K562 (cell line): ENCODE data around the gene HYOU1. TPM values are rescaled to one million over a fixed set of nuclear protein-coding genes. Genes with fewer than 3 reads are reported as not detected.

Experiments used
- ATAC-seq: fragments of 200-7000 bp; cut with Tn5 transposase; 3 replicates; pipeline ENCODE4 v1.9.1; 2020; ENCODE audit warnings: moderate library complexity
- BruUV-seq: library from RNA; stranded (reverse); fragments of 400-500 nt; replicated peaks from 2 replicates; lab custom pipeline; 2021; lab: Mats Ljungman, UMichigan
- CTCF ChIA-PET: fragments of 300-600 bp; formaldehyde crosslinking; extraction: SDS; loops from one replicate; lab custom pipeline; 2021; ENCODE audit warnings: low intra/inter-chr PET ratio; lab: Yijun Ruan, JAX
- POLR2A ChIA-PET: fragments of 300-600, 350-650 bp; sonication (Branson Sonifier 250); formaldehyde crosslinking; extraction: SDS; loops from one replicate; lab custom pipeline; 2021; ENCODE audit warnings: antibody characterized with exemption, inconsistent platforms; lab: Yijun Ruan, JAX
- DNase-seq, 4 experiments: peaks; one replicate each; pipeline versions ENCODE4 v3.0.0 to v3.0.0-alpha.2; 2011 to 2018; ENCODE audit warnings: low spot score in 3 of 4, mixed read lengths in 3 of 4; ENCODE audit errors: extremely low read depth in 1 of 4
- FAIRE-seq: peaks from 2 replicates; lab custom pipeline; 2011; peaks lifted over from hg19 to GRCh38; lab: Jason Lieb, UNC
- H2AFZ ChIP-seq: 2 replicates; pipeline ENCODE4 v1.6.0; 2011; ENCODE audit warnings: low read depth, low read length, control low read depth, inconsistent platforms
- H3K27ac ChIP-seq: fragments of 200-600 bp; 3 replicates; pipeline ENCODE4 v1.8.0; 2011; ENCODE audit warnings: low read depth, mild to moderate bottlenecking, control low read depth, inconsistent platforms, low read length, moderate library complexity, mixed read lengths; ENCODE audit errors: extremely low read depth
- H3K27me3 ChIP-seq, 2 experiments: fragments of 300-600 bp in 1 of 2; 2 replicates in 1 of 2; 3 replicates in 1 of 2; pipeline versions ENCODE4 v1.6.0 to v1.8.0; 2011; ENCODE audit warnings: inconsistent platforms in 2 of 2, low read length in 2 of 2, mild to moderate bottlenecking in 1 of 2, mixed read lengths in 1 of 2, moderate library complexity in 1 of 2; ENCODE audit not compliant: control insufficient read depth in 2 of 2, insufficient read depth in 2 of 2
- H3K36me3 ChIP-seq: fragments of 300-600 bp; 3 replicates; pipeline ENCODE4 v1.8.0; 2011; ENCODE audit warnings: mild to moderate bottlenecking, low read length, inconsistent platforms; ENCODE audit not compliant: control insufficient read depth, insufficient read depth
- H3K4me1 ChIP-seq, 2 experiments: fragments of 200-600 bp in 1 of 2; replicated peaks in 1 of 2; 2 replicates in 1 of 2; 3 replicates in 1 of 2; pipeline versions ENCODE4 v1.5.1 to v1.8.0; 2011; ENCODE audit warnings: inconsistent platforms in 2 of 2, low read length in 2 of 2, mild to moderate bottlenecking in 1 of 2, mixed read lengths in 1 of 2, moderate library complexity in 1 of 2; ENCODE audit not compliant: control insufficient read depth in 2 of 2, insufficient read depth in 2 of 2
- H3K4me2 ChIP-seq: 2 replicates; pipeline ENCODE4 v1.6.1; 2011; ENCODE audit warnings: low read length, control low read depth, inconsistent platforms, mixed read lengths; ENCODE audit not compliant: insufficient read depth
- H3K4me3 ChIP-seq: fragments of 200-600 bp; sonication (generic), shearing (Covaris generic); 2 replicates; pipeline ENCODE4 v1.5.1; 2016; ENCODE audit warnings: control low read depth, inconsistent platforms
- H3K79me2 ChIP-seq: fragments of 200-600 bp; 3 replicates; pipeline ENCODE4 v1.8.0; 2011; ENCODE audit warnings: low read length, inconsistent platforms; ENCODE audit not compliant: control insufficient read depth, insufficient read depth
- H3K9ac ChIP-seq, 2 experiments: 2 replicates each; pipeline versions ENCODE4 v1.6.0 to v1.6.1; 2011; ENCODE audit warnings: low read depth in 2 of 2, low read length in 2 of 2, control low read depth in 1 of 2, inconsistent platforms in 1 of 2, mild to moderate bottlenecking in 1 of 2, mixed read lengths in 1 of 2; ENCODE audit not compliant: insufficient read depth in 1 of 2
- H3K9me1 ChIP-seq: one replicate; pipeline ENCODE4 v1.6.0; 2011; ENCODE audit warnings: inconsistent platforms, mild to moderate bottlenecking, low read length, moderate library complexity; ENCODE audit not compliant: control insufficient read depth, insufficient read depth
- H3K9me3 ChIP-seq: replicated peaks from 2 replicates; pipeline ENCODE4 v1.5.1; 2011; ENCODE audit warnings: low read depth, low read length, inconsistent platforms; ENCODE audit not compliant: control insufficient read depth, insufficient read depth
- H4K20me1 ChIP-seq: replicated peaks from 2 replicates; pipeline ENCODE4 v1.6.1; 2011; ENCODE audit warnings: low read length, inconsistent platforms, mixed read lengths; ENCODE audit not compliant: control insufficient read depth, insufficient read depth
- ATF4 ChIP-seq: fragments of 450-650 bp; formaldehyde crosslinking; IDR thresholded peaks from 2 replicates; pipeline ENCODE4 v1.4.0; 2022; ENCODE audit warnings: mild to moderate bottlenecking, moderate library complexity
- ESRRA ChIP-seq: fragments of 450-650 bp; IDR thresholded peaks from 2 replicates; pipeline ENCODE4 v1.6.1; 2014; ENCODE audit warnings: low read depth, mild to moderate bottlenecking, moderate library complexity, borderline replicate concordance
- HDAC3 ChIP-seq: fragments of 450-650 bp; IDR thresholded peaks from 2 replicates; pipeline ENCODE4 v1.6.1; 2018; ENCODE audit warnings: borderline replicate concordance, mild to moderate bottlenecking, moderate library complexity; ENCODE audit not compliant: partially characterized antibody
- HDAC6 ChIP-seq: IDR thresholded peaks from 2 replicates; pipeline ENCODE4 v1.6.1; 2012; ENCODE audit warnings: low read depth, mild to moderate bottlenecking, control low read depth, inconsistent platforms, low read length, moderate library complexity
- KLF10 ChIP-seq: fragments of 250-450 bp; sonication (Bioruptor Pico); IDR thresholded peaks from 2 replicates; pipeline ENCODE4 v1.6.1; 2021; ENCODE audit warnings: matching md5 sums
- MTA2 ChIP-seq: fragments of 450-650 bp; IDR thresholded peaks from 2 replicates; pipeline ENCODE4 v1.6.1; 2016; ENCODE audit warnings: low read depth
- MXI1 ChIP-seq: IDR thresholded peaks from 2 replicates; pipeline ENCODE4 v1.6.1; 2011; ENCODE audit warnings: low read depth, mild to moderate bottlenecking, improper control_type of control experiment, low read length
- RAD51 ChIP-seq: fragments of 450-650 bp; IDR thresholded peaks from 2 replicates; pipeline ENCODE4 v1.7.1; 2016; ENCODE audit warnings: low read depth, mild to moderate bottlenecking, borderline replicate concordance
- RBFOX2 ChIP-seq: fragments of 200-400 bp; formaldehyde crosslinking; IDR thresholded peaks from 2 replicates; pipeline ENCODE4 v1.6.1; 2017; ENCODE audit warnings: low read depth, mild to moderate bottlenecking, low read length, moderate library complexity
- RBM14 ChIP-seq: fragments of 200-400 bp; formaldehyde crosslinking; IDR thresholded peaks from 2 replicates; pipeline ENCODE4 v1.6.1; 2018; ENCODE audit warnings: low read depth, mild to moderate bottlenecking, low read length, moderate library complexity, borderline replicate concordance; ENCODE audit not compliant: insufficient read depth
- RBM34 ChIP-seq: fragments of 200-400 bp; formaldehyde crosslinking; IDR thresholded peaks from 2 replicates; pipeline ENCODE4 v1.6.1; 2018; ENCODE audit warnings: low read length, borderline replicate concordance; ENCODE audit not compliant: insufficient read depth
- SNRNP70 ChIP-seq: fragments of 200-400 bp; formaldehyde crosslinking; optimal IDR thresholded peaks from 2 replicates; pipeline ENCODE3; 2017; ENCODE audit warnings: low read depth, low read length
- SP1 ChIP-seq: sonication (generic); formaldehyde crosslinking; IDR thresholded peaks from 2 replicates; pipeline ENCODE4 v1.8.1; 2022; ENCODE audit warnings: mild to moderate bottlenecking, missing genetic modification reagents
- TAF15 ChIP-seq: fragments of 200-400 bp; formaldehyde crosslinking; IDR thresholded peaks from 2 replicates; pipeline ENCODE4 v1.6.1; 2017; ENCODE audit warnings: mild to moderate bottlenecking, low read depth, low read length, moderate library complexity
- THRAP3 ChIP-seq: fragments of 450-650 bp; IDR thresholded peaks from 2 replicates; pipeline ENCODE4 v1.6.1; 2016; ENCODE audit warnings: mild to moderate bottlenecking, inconsistent platforms, borderline replicate concordance
- WGBS: fragments of 100-300 bp; shearing (Covaris generic); methylation state at CpG from one replicate; pipeline ENCODE4 v1.1.6; 2016; ENCODE audit warnings: low coverage, mixed read lengths; ENCODE audit not compliant: insufficient coverage; ENCODE audit errors: missing lambda C conversion rate; 5-methylcytosine and 5-hydroxymethylcytosine counted together
- in situ Hi-C: fragments of 300-500 bp; cut with MboI; formaldehyde crosslinking; loops from 4 replicates; pipeline ENCODE4 v1.15.0; 2018; ENCODE audit warnings: inconsistent platforms, mixed read lengths
- intact Hi-C: fragments of 100-400 bp; cut with micrococcal nuclease; formaldehyde crosslinking; loops from 2 replicates; pipeline ENCODE4 v1.14.2; 2022
- polyA plus RNA-seq, 8 experiments: library from polyadenylated mRNA; depleted of rRNA in 4 of 8; stranded (reverse) in 5 of 8; unstranded in 3 of 8; fragments of >200 nt; fragmentation: Nextera tagmentation in 2 of 8; fragmentation: Illumina TruSeq in 1 of 8; extraction: Ambion mirVana in 2 of 8; extraction: Trizol in 1 of 8; gene quantifications; 2 replicates each; pipeline versions ENCODE4 v1.2.1 to v1.2.3, GENCODE V29; 2011 to 2014; ENCODE audit warnings: inconsistent platforms in 1 of 8, missing spikeins in 1 of 8
- total RNA-seq, 7 experiments: library from RNA; depleted of rRNA in 6 of 7; stranded (reverse); fragments of >200 nt in 6 of 7; fragmentation: Illumina TruSeq in 2 of 7; extraction: Trizol in 2 of 7; gene quantifications; 2 replicates each; pipeline versions ENCODE4 v1.2.1 to v1.2.3, GENCODE V29; 2011 to 2021; ENCODE audit warnings: low replicate concordance in 1 of 7
- TF ChIP-seq, protein P1 (sequence below), 2 experiments: IDR thresholded peaks; 2 replicates each; pipeline ENCODE4 v1.6.1; 2011; ENCODE audit warnings: borderline replicate concordance in 1 of 2, control low read depth in 1 of 2, low read depth in 1 of 2, low read length in 1 of 2, mild to moderate bottlenecking in 1 of 2, mixed read lengths in 1 of 2, moderate library complexity in 1 of 2; ENCODE audit not compliant: insufficient read depth in 1 of 2, insufficient read length in 1 of 2, poor library complexity in 1 of 2, severe bottlenecking in 1 of 2; ENCODE audit errors: extremely low read depth in 1 of 2

Gene HYOU1
- total and polyA plus RNA-seq, 9 of the 15 experiments (the other 6 are each of a cell fraction or from before 2014, with no cell fraction given) = 19.5 to 197 (median 128) TPM

DNA sequence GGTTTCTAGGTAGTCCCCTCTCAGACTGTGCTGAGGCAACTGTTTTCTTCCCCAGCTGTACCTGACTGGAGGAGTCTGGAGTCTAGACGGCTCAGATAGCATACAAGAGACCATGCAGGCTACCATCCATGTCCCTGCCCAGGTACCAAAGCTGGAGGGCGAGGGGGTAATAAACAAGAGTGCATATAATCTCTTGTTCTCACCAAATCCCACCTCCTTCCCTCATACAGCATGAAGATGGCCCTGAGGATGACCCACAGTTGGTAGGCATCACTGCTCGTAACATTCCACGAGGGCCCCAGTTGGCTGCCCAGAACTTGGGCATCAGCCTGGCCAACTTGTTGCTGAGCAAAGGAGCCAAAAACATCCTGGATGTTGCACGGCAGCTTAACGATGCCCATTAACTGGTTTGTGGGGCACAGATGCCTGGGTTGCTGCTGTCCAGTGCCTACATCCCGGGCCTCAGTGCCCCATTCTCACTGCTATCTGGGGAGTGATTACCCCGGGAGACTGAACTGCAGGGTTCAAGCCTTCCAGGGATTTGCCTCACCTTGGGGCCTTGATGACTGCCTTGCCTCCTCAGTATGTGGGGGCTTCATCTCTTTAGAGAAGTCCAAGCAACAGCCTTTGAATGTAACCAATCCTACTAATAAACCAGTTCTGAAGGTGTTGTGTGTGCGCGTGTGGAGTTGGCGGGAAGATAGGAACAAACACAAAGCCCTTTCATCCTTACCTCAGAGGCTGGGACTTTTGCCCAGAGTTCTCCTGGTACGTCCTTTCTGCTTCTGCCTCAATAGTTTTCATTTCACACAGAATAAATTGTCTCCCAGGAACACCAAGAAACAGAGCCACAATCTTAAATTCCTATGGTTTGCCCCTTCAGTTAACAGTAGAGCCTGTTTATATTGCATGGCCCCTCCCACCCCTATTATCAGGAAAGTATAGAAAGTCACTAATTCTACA is 36.2 kb upstream of the HYOU1 start:
- Histone ChIP-seq H3K9me1 (no peaks in the 10 kb centered on the region), H3K4me3 (peak overlapping the region; percentile 94), H3K36me3 (peaks cover 80% of the 10 kb centered on the region), H3K27ac (peak overlapping the region; percentile 95), H3K4me1 (peaks cover 23 to 43% of the 10 kb centered on the region in 2 experiments), H3K9ac (peak overlapping the region; percentile 94 to 99), H3K9me3 (no peaks in the 10 kb centered on the region), H3K27me3 (no peaks in the 10 kb centered on the region; a peak in 1 of 5 replicates), H3K79me2 (peaks cover 72% of the 10 kb centered on the region), H2AFZ (no peak overlapping the region), H4K20me1 (peaks cover 25% of the 10 kb centered on the region), H3K4me2 (peak overlapping the region; percentile 98)
- DNase-seq = peak in 3 of 4 experiments; percentile 5 to 46 (median 7)
- 6% methylated on average over 12 of the region's 12 CpGs for WGBS
- peak; percentile 72 for FAIRE-seq
- intact Hi-C loops (no loop called here), in situ Hi-C loops (no loop called here)
- POLR2A ChIA-PET = interaction anchor here (0.6 to 5.5 kb wide), 30 partner anchors 8 to 283 kb away, joined by 3 to 75 read pairs (median 5); partner anchors contain the start of genes C2CD2L, DPAGT1, HMBS and HYOU1
- CTCF ChIA-PET = no interaction called here
- ATAC-seq = 0 out of 3 replicates have a peak, but pooled peaks have one; percentile 0
- BruUV-seq = TSS peak; percentile 69
- TF ChIP-seq THRAP3 = peak; percentile 57; the same call in 1 of the 2 replicates
- no peak for TF ChIP-seq MTA2
- TF ChIP-seq KLF10 (CRISPR knock-in tag) = no peak
- TF ChIP-seq RBM34 = no peak
- peak; percentile 25 for TF ChIP-seq MXI1
- TF ChIP-seq SNRNP70 = peak; percentile 69
- peak; percentile 40 for TF ChIP-seq HDAC3
- TF ChIP-seq, protein P1, sequence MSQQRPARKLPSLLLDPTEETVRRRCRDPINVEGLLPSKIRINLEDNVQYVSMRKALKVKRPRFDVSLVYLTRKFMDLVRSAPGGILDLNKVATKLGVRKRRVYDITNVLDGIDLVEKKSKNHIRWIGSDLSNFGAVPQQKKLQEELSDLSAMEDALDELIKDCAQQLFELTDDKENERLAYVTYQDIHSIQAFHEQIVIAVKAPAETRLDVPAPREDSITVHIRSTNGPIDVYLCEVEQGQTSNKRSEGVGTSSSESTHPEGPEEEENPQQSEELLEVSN (IDR thresholded peaks at IDR 0.05; ENCODE audit: borderline replicate concordance in 1 of 2, extremely low read depth in 1 of 2, insufficient read depth in 1 of 2, insufficient read length in 1 of 2, low read depth in 1 of 2, low read length in 1 of 2, poor library complexity in 1 of 2, severe bottlenecking in 1 of 2) = peak; percentile 48 to 59
- peak; percentile 64 for TF ChIP-seq RBFOX2
- peak; percentile 83 for TF ChIP-seq TAF15
- TF ChIP-seq ATF4 (CRISPR knock-in tag) = peak; percentile 38; the same call in 1 of the 2 replicates
- no peak for TF ChIP-seq HDAC6
- 0 out of 2 replicates have a peak, but pooled peaks have one; percentile 39 for TF ChIP-seq SP1
- no peak for TF ChIP-seq ESRRA
- no peak for TF ChIP-seq RBM14
- TF ChIP-seq RAD51 = no peak
